Hepatic stellate cell (primary cell): ENCODE results near the gene ATRX.
"Not testable (repeated sequence)": the region's sequence is repeated elsewhere in the genome, so short reads cannot be mapped to it uniquely, and the experiment has no call there.

Experiments used
- DNase-seq: peaks from one replicate; pipeline ENCODE4 v3.0.0; 2011; ENCODE audit warnings: low spot score

ATRX gene

GRCh38 chrX:77731821-77732419 lies 54.1 kb downstream of the ATRX start:
- DNase-seq = no peak

- not testable (repeated sequence) for DNase-seq
Measured at GRCh38 chrX:77726095-77726494, 59.9 kb downstream of the ATRX start.

GRCh38 chrX:77723681-77724080 lies 62.3 kb downstream of the ATRX start:
- no peak for DNase-seq

GRCh38 chrX:77719388-77719787 lies 66.6 kb downstream of the ATRX start:
- DNase-seq = no peak

- DNase-seq = no peak
Measured at GRCh38 chrX:77704881-77705280, 81.1 kb downstream of the ATRX start.

- no peak for DNase-seq
Measured at GRCh38 chrX:77698242-77698641, 87.8 kb downstream of the ATRX start.

- no peak for DNase-seq
Measured at GRCh38 chrX:77694491-77694890, 91.5 kb downstream of the ATRX start.

GRCh38 chrX:77693594-77693993 lies 92.4 kb downstream of the ATRX start:
- no peak for DNase-seq

- no peak for DNase-seq
Measured at GRCh38 chrX:77691916-77692315, 94.1 kb downstream of the ATRX start.

GRCh38 chrX:77689376-77689775 lies 96.6 kb downstream of the ATRX start:
- DNase-seq = no peak

GRCh38 chrX:77685683-77686082 lies 100.3 kb downstream of the ATRX start:
- DNase-seq = not testable (repeated sequence)

GRCh38 chrX:77679144-77679543 lies 106.9 kb downstream of the ATRX start:
- no peak for DNase-seq

- DNase-seq = no peak
Measured at GRCh38 chrX:77675986-77676385, 110.0 kb downstream of the ATRX start.

GRCh38 chrX:77668391-77669237 lies 117.4 kb downstream of the ATRX start:
- DNase-seq = peak; percentile 1

GRCh38 chrX:77658886-77659285 lies 127.1 kb downstream of the ATRX start:
- DNase-seq = no peak

- DNase-seq = no peak
Measured at GRCh38 chrX:77652095-77652494, 133.9 kb downstream of the ATRX start.

GRCh38 chrX:77640702-77641101 lies 145.3 kb downstream of the ATRX start:
- DNase-seq = no peak

GRCh38 chrX:77639820-77640219 lies 146.2 kb downstream of the ATRX start:
- DNase-seq = no peak

GRCh38 chrX:77638397-77638796 lies 147.6 kb downstream of the ATRX start:
- no peak for DNase-seq

GRCh38 chrX:77635373-77635772 lies 150.6 kb downstream of the ATRX start:
- no peak for DNase-seq

- no peak for DNase-seq
Measured at GRCh38 chrX:77628294-77629025, 157.6 kb downstream of the ATRX start.

GRCh38 chrX:77622672-77623071 lies 163.3 kb downstream of the ATRX start:
- DNase-seq = no peak

- DNase-seq = no peak
Measured at GRCh38 chrX:77622233-77622632, 163.8 kb downstream of the ATRX start.
